Stimulated activated memory B cell treated with anti-CD40 and anti-IgM and Interleukin-4, amounts not matched to agents 10 μg/mL and 1 μg/mL and 100 μg/mL, for 72 hours (primary cell): ENCODE results near the gene CNGB1.
"Not testable (repeated sequence)": the region's sequence is repeated elsewhere in the genome, so short reads cannot be mapped to it uniquely, and the experiment has no call there.

ENCODE experiments used
- ATAC-seq: fragments of 150-1000 bp; cut with Tn5 transposase; 2 replicates; pipeline ENCODE4 v1.10.0; 2021
- H3K27ac Mint-ChIP-seq: one replicate; pipeline ENCODE4 v1.8.0; 2022; ENCODE audit warnings: mild to moderate bottlenecking, mixed read lengths
- H3K27me3 Mint-ChIP-seq: one replicate; pipeline ENCODE4 v1.8.0; 2022; ENCODE audit warnings: mixed read lengths
- H3K36me3 Mint-ChIP-seq: one replicate; pipeline ENCODE4 v1.8.0; 2022; ENCODE audit warnings: mixed read lengths
- H3K4me1 Mint-ChIP-seq: one replicate; pipeline ENCODE4 v1.8.0; 2022; ENCODE audit warnings: mixed read lengths
- H3K4me3 Mint-ChIP-seq: one replicate; pipeline ENCODE4 v1.8.0; 2022; ENCODE audit warnings: mild to moderate bottlenecking, moderate library complexity, mixed read lengths
- H3K9me3 Mint-ChIP-seq: one replicate; pipeline ENCODE4 v1.8.0; 2022; ENCODE audit warnings: mixed read lengths

CNGB1 gene

GRCh38 chr16:57857991-57858390 lies 112.9 kb downstream of the CNGB1 start:
- H3K4me3 Mint-ChIP-seq, ATAC-seq, H3K27ac Mint-ChIP-seq, H3K9me3 Mint-ChIP-seq, H3K36me3 Mint-ChIP-seq, H3K4me1 Mint-ChIP-seq: not testable (repeated sequence)
- peaks cover 54% of the 10 kb centered on the region for H3K27me3 Mint-ChIP-seq

DNA sequence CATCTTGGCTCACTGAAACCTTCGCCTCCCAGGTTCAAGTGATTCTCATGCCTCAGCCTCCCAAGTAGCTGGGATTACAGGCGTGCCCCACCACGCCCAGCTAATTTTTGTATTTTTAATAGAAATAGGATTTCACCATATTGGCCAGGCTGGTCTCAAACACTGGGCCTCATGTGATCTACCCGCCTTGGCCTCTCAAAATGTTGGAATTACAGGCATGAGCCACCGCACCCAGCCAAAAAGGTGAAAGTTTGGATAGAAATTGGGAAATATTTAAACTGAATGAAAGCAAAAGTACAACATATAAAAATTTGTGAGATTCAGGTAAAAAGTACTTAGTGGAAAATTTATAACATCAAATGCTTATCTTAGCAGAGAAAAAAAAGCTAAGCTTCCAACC lies 115.7 kb downstream of the CNGB1 start:
- no peak for ATAC-seq
- H3K36me3 Mint-ChIP-seq: no peaks in the 10 kb centered on the region
- peaks cover 58% of the 10 kb centered on the region for H3K27me3 Mint-ChIP-seq
- no peaks in the 10 kb centered on the region for H3K4me1 Mint-ChIP-seq
- H3K27ac Mint-ChIP-seq: no peak overlapping the region
- peaks cover 8% of the 10 kb centered on the region for H3K9me3 Mint-ChIP-seq
- no peak overlapping the region for H3K4me3 Mint-ChIP-seq

GRCh38 chr16:57852189-57852588 lies 118.7 kb downstream of the CNGB1 start:
- Mint-ChIP-seq H3K9me3 (peaks cover 6% of the 10 kb centered on the region), H3K27me3 (peaks cover 33% of the 10 kb centered on the region), H3K4me3 (no peak overlapping the region), H3K36me3 (no peaks in the 10 kb centered on the region), H3K4me1 (no peaks in the 10 kb centered on the region), H3K27ac (no peak overlapping the region)
- ATAC-seq: no peak

DNA sequence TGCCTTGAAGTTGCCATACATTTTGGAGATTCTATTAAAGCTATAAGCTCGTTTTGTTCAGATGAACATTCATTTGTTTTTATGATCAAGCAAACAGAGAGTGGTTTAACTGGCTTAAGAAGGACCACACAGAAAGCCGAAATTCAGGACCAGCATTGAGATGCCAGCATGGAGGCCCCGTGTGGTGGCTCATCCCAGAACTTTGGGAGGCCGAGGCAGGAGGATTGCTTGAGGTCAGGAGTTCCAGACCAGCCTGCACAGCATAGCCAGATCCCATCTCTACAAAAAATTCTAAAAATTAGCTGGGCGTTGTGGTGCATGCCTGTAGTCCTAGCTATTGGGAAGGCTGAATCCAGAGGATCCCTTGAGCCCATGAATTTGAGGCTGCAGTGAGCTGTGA lies 122.7 kb downstream of the CNGB1 start:
- H3K4me3 Mint-ChIP-seq: no peak overlapping the region
- H3K27ac Mint-ChIP-seq: no peak overlapping the region
- no peak for ATAC-seq
- H3K36me3 Mint-ChIP-seq: no peaks in the 10 kb centered on the region
- peaks cover 32% of the 10 kb centered on the region for H3K27me3 Mint-ChIP-seq
- no peaks in the 10 kb centered on the region for H3K4me1 Mint-ChIP-seq
- H3K9me3 Mint-ChIP-seq: peaks cover 2% of the 10 kb centered on the region

DNA sequence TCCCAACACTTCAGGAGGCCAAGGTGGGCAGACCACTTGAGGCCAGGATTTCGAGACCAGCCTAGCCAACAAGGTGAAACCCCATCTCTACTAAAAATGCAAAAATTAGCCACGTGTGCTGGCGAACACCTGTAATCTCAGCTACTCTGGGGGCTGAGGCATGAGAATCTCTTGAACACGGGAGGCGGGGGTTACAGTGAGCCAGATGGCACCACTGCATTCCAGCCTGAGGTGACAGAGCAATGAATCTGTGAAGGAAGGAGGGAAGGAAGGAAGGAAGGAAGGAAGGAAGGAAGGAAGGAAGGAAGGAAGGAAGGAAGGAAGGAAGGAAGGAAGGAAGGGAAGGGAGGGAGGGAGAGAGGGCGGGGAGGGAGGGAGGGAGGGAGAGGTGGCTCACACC lies 124.0 kb downstream of the CNGB1 start:
- not testable (repeated sequence) for H3K27ac Mint-ChIP-seq, H3K4me3 Mint-ChIP-seq, H3K4me1 Mint-ChIP-seq, H3K36me3 Mint-ChIP-seq, ATAC-seq, H3K9me3 Mint-ChIP-seq
- peaks cover 31% of the 10 kb centered on the region for H3K27me3 Mint-ChIP-seq

- Mint-ChIP-seq H3K4me3 (no peak overlapping the region), H3K36me3 (no peaks in the 10 kb centered on the region), H3K4me1 (no peaks in the 10 kb centered on the region), H3K9me3 (peaks cover 2% of the 10 kb centered on the region), H3K27me3 (peaks cover 29% of the 10 kb centered on the region), H3K27ac (no peak overlapping the region)
- ATAC-seq: peak; percentile 28
Observed at GRCh38 chr16:57846078-57846697, 124.7 kb downstream of the CNGB1 start.

GRCh38 chr16:57845115-57845514 lies 125.8 kb downstream of the CNGB1 start:
- Mint-ChIP-seq H3K4me1 (no peaks in the 10 kb centered on the region), H3K9me3 (peaks cover 2% of the 10 kb centered on the region), H3K36me3 (no peaks in the 10 kb centered on the region), H3K4me3 (no peak overlapping the region), H3K27me3 (peaks cover 31% of the 10 kb centered on the region), H3K27ac (no peak overlapping the region)
- no peak for ATAC-seq

- Mint-ChIP-seq H3K27ac (no peak overlapping the region), H3K27me3 (peaks cover 37% of the 10 kb centered on the region), H3K9me3 (peaks cover 2% of the 10 kb centered on the region), H3K4me1 (no peaks in the 10 kb centered on the region), H3K36me3 (no peaks in the 10 kb centered on the region), H3K4me3 (no peak overlapping the region)
- no peak for ATAC-seq
Observed at GRCh38 chr16:57844416-57845030, 126.4 kb downstream of the CNGB1 start.

DNA sequence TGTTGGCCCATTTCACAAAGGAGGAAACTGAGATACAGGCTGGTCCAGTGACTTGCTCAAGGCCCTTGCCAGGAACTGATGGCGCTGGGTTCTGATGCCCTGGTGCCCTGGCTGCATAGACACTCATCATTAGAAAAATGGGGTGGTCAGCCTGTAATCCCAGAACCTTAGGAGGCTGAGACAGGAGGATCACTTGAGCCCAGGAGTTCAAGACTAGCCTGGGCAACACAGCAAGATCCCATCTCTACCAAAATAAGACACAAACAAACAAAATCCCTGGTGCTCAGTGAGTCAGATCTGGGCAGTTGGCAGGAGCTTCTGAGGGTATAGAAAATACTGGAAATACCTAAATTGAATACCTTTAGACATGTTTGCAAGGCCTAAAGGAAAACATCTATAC lies 127.5 kb downstream of the CNGB1 start:
- Mint-ChIP-seq H3K4me1 (no peaks in the 10 kb centered on the region), H3K27ac (no peak overlapping the region), H3K27me3 (peaks cover 39% of the 10 kb centered on the region), H3K36me3 (no peaks in the 10 kb centered on the region), H3K4me3 (no peak overlapping the region), H3K9me3 (peaks cover 2% of the 10 kb centered on the region)
- no peak for ATAC-seq

DNA sequence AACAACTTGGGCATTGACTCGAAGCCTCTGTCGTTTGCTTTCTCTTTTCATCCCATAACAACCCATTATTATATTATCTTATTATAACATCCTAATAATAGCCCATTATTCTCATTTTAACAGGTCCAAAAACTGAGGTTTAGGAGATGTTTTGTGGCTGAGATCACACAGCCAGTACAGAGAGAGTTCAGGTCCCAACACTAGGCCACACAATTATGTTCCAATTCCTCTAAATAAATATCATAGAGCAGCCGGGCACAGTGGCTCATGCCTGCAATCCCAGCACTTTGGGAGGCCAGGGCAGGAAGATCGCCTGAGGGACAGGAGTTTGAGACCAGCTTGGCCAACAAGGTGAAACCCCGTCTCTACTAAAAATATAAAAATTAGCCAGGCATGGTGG lies 128.3 kb downstream of the CNGB1 start:
- no peak overlapping the region for H3K4me3 Mint-ChIP-seq
- peaks cover 2% of the 10 kb centered on the region for H3K9me3 Mint-ChIP-seq
- no peak overlapping the region for H3K27ac Mint-ChIP-seq
- no peaks in the 10 kb centered on the region for H3K4me1 Mint-ChIP-seq
- H3K36me3 Mint-ChIP-seq: no peaks in the 10 kb centered on the region
- H3K27me3 Mint-ChIP-seq: peaks cover 44% of the 10 kb centered on the region
- no peak for ATAC-seq

DNA sequence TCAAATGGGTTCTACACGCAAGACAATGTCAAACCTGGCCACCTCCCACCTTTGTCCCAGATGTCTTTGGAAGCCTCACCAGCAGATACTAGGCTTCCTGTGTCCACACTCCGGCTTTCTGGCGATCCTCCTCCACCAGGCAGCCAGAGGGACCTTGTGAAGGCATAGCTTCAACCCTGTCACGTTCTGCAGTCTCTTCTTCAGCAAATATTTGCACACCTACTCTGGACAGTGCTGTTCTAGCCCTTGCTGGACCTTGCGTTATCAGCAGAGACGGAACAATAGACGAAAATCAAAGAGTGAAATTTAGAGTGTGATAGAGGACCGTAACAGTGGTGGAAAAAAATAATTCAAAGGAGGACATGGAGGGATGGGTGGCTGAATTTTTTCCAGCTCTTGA lies 130.1 kb downstream of the CNGB1 start:
- ATAC-seq: no peak
- Mint-ChIP-seq H3K27me3 (peaks cover 55% of the 10 kb centered on the region), H3K4me3 (no peak overlapping the region), H3K36me3 (no peaks in the 10 kb centered on the region), H3K4me1 (no peaks in the 10 kb centered on the region), H3K9me3 (no peaks in the 10 kb centered on the region), H3K27ac (no peak overlapping the region)

DNA sequence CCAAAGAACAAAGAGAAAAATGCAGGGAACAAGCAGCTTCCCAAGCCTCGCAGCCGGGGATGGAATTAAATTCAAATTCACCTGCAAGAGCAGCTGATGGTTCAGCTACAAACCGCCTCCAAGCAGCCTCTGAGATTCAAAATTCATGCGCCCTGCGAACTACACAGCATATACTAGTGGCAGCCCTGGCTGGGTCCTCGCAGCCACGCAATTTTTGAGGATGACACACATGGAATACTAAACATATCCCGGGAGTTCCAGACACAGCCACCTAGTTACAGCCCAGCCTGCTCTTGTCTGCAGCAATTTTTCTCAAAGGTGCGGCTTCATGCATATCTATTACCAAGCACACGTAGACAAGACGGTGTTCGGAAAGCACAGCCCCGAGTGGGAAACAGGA lies 132.8 kb downstream of the CNGB1 start:
- Mint-ChIP-seq H3K4me3 (no peak overlapping the region), H3K4me1 (no peaks in the 10 kb centered on the region), H3K9me3 (no peaks in the 10 kb centered on the region), H3K36me3 (no peaks in the 10 kb centered on the region), H3K27ac (no peak overlapping the region), H3K27me3 (peaks cover 58% of the 10 kb centered on the region)
- ATAC-seq: no peak

- peaks cover 64% of the 10 kb centered on the region for H3K27me3 Mint-ChIP-seq
- H3K36me3 Mint-ChIP-seq: no peaks in the 10 kb centered on the region
- ATAC-seq: no peak
- no peaks in the 10 kb centered on the region for H3K9me3 Mint-ChIP-seq
- no peak overlapping the region for H3K4me3 Mint-ChIP-seq
- H3K27ac Mint-ChIP-seq: no peak overlapping the region
- H3K4me1 Mint-ChIP-seq: no peaks in the 10 kb centered on the region
Observed at GRCh38 chr16:57837305-57838125, 133.4 kb downstream of the CNGB1 start.

DNA sequence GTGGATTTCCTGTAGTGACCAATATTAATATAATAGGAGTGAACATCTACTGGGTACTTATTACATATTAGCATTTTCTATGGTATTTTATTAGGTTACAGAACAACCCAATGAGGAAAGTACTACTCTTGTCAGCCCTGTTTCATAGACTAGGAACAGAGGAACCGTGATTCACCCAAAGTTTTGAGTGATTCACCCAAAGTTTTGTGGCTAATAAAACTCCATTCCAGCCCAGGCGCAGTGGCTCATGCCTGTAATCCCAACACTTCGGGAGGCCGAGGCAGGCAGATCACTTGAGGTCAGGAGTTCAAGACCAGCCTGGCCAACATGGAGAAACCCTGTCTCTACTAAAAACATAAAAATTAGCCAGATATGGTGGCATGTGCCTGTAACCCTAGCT lies 135.5 kb downstream of the CNGB1 start:
- H3K36me3 Mint-ChIP-seq, ATAC-seq, H3K27ac Mint-ChIP-seq, H3K4me1 Mint-ChIP-seq, H3K4me3 Mint-ChIP-seq, H3K9me3 Mint-ChIP-seq: not testable (repeated sequence)
- peaks cover 49% of the 10 kb centered on the region for H3K27me3 Mint-ChIP-seq

GRCh38 chr16:57834936-57835335 lies 136.0 kb downstream of the CNGB1 start:
- H3K27ac Mint-ChIP-seq: no peak overlapping the region
- no peaks in the 10 kb centered on the region for H3K9me3 Mint-ChIP-seq
- peaks cover 44% of the 10 kb centered on the region for H3K27me3 Mint-ChIP-seq
- no peak overlapping the region for H3K4me3 Mint-ChIP-seq
- no peaks in the 10 kb centered on the region for H3K36me3 Mint-ChIP-seq
- H3K4me1 Mint-ChIP-seq: no peaks in the 10 kb centered on the region
- no peak for ATAC-seq
